ENCODE measurements around the gene ADAM19. TPM values are rescaled to one million over a fixed set of nuclear protein-coding genes. Genes with fewer than 3 reads are reported as not detected.
A peak's percentile ranks its signal among the peaks of the same experiment; 100 is the strongest.

The ADAM19 gene
- polyA plus RNA-seq, 1 of the 3 experiments (the other 2 are of a cell fraction): 46.9 TPM

DNA sequence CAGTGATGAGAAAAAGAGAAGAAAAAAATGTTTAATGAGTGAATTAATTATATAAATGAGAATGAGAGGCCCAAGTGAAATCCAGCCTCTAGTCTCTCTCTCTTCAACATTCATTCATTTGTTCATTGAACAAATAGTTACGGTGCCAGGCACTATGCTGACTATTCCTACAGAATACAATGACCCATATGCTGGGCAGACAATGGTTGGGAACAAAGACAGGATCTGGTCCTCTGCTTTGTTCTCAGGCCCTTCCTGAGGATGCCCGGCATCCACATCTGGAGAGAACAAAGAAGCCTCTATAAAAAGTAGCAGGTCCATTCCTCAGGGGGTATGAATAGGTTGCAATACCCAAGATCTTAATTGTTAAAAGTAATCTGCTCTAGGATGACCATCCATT lies 6.9 kb downstream of the ADAM19 start:
- H3K4me1 ChIP-seq (ENCODE audit: control insufficient read depth in 1 of 2, insufficient read depth in 2 of 2, low read depth in 1 of 2, low read length in 1 of 2): peaks cover 6 to 26% of the 10 kb centered on the region in 2 experiments; a peak in 3 of 4 replicates
- peaks cover 67% of the 10 kb centered on the region for H3F3A ChIP-seq (replicated peaks; ENCODE audit: insufficient read depth)
- H3K9me3 ChIP-seq: no peaks in the 10 kb centered on the region
- no peak overlapping the region for H3K4me3 ChIP-seq (ENCODE audit: low read depth in 2 of 2, low read length in 1 of 2)
- H3K9me2 ChIP-seq: no peaks in the 10 kb centered on the region
- H4K20me1 ChIP-seq (ENCODE audit: insufficient read depth): 0 out of 2 replicates have a peak, but pooled peaks cover 5% of the 10 kb centered on the region
- peaks cover 99% of the 10 kb centered on the region for H3K79me2 ChIP-seq (ENCODE audit: insufficient read depth)
- ChIA-PET POLR2A (no interaction called here), CTCF (interaction anchor here (3.0 kb wide), 1 partner anchor 13 kb away, joined by 8 read pairs; no protein-coding TSS in a partner anchor)
- no peak overlapping the region for H3K4me2 ChIP-seq
- peaks cover 6 to 71% of the 10 kb centered on the region in 2 experiments for H3K36me3 ChIP-seq (replicated peaks in 1 of 2; ENCODE audit: control insufficient read depth in 1 of 2, insufficient read depth in 2 of 2, low read length in 1 of 2)
- H3K27me3 ChIP-seq (ENCODE audit: insufficient read depth): no peaks in the 10 kb centered on the region
- WGBS (ENCODE audit: low lambda C conversion rate): 67% methylated on average over 2 of the region's 2 CpGs
- no peak for DNase-seq
- no peak for TF ChIP-seq MAX (IDR thresholded peaks at IDR 0.05; ENCODE audit: low read depth)
- no peak for TF ChIP-seq MXI1 (IDR thresholded peaks at IDR 0.05; ENCODE audit: low read depth, low read length)
- TF ChIP-seq POLR2AphosphoS5 (IDR thresholded peaks at IDR 0.05; ENCODE audit: low read depth, low read length): no peak
- TF ChIP-seq TCF12 (IDR thresholded peaks at IDR 0.05): no peak
- TF ChIP-seq REST (IDR thresholded peaks at IDR 0.05; ENCODE audit: low read depth, low read length): no peak
- no peak for TF ChIP-seq CTCF (IDR thresholded peaks at IDR 0.05)
- TF ChIP-seq, protein P1, sequence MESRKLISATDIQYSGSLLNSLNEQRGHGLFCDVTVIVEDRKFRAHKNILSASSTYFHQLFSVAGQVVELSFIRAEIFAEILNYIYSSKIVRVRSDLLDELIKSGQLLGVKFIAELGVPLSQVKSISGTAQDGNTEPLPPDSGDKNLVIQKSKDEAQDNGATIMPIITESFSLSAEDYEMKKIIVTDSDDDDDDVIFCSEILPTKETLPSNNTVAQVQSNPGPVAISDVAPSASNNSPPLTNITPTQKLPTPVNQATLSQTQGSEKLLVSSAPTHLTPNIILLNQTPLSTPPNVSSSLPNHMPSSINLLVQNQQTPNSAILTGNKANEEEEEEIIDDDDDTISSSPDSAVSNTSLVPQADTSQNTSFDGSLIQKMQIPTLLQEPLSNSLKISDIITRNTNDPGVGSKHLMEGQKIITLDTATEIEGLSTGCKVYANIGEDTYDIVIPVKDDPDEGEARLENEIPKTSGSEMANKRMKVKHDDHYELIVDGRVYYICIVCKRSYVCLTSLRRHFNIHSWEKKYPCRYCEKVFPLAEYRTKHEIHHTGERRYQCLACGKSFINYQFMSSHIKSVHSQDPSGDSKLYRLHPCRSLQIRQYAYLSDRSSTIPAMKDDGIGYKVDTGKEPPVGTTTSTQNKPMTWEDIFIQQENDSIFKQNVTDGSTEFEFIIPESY (IDR thresholded peaks at IDR 0.05; ENCODE audit: borderline replicate concordance, low read depth): no peak
- no peak for TF ChIP-seq PBX3 (IDR thresholded peaks at IDR 0.05)
- no peak for TF ChIP-seq GATA2 (CRISPR knock-in tag; IDR thresholded peaks at IDR 0.05)
- TF ChIP-seq SIN3A (IDR thresholded peaks at IDR 0.05; ENCODE audit: borderline replicate concordance, low read depth, low read length): no peak
- peak overlapping the region in 1 of 2 experiments; percentile 93; a peak in 1 of 4 replicates for H3K27ac ChIP-seq (ENCODE audit: low read depth in 2 of 2, low read length in 1 of 2)
- no peak overlapping the region for H3K9ac ChIP-seq
- H2AFZ ChIP-seq (ENCODE audit: low read depth): no peak overlapping the region

Data from SK-N-SH (cell line).